HG02885 (cell line): Measurements from ENCODE around the gene TCF7L1.

Experiments
- ATAC-seq: cut with Tn5 transposase; IDR thresholded peaks from one replicate; pipeline ENCODE4 v1.9.1; 2021; ENCODE audit warnings: mild to moderate bottlenecking; ENCODE audit not compliant: unreplicated experiment, poor library complexity

The TCF7L1 gene

DNA sequence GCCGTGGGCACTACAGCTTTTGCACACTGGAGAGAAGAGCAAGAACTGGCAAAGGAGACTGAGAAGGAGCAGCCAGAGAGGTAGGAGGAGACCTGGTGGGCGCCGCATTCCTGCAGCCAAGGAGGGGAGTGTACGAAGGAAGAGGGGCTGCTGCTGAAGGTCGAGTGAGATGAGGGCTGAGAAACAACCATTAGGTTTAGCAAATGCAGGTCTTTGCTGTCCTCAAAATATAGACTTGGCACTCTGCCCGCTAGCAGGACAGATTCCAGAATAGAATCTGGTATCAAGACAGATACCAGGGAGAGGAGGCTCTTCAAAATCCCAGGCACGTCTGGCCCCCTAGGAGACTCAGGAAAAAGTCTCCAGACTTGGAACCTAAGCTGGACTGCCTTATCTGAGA lies 111.6 kb downstream of the TCF7L1 start:
- ATAC-seq: no peak

DNA sequence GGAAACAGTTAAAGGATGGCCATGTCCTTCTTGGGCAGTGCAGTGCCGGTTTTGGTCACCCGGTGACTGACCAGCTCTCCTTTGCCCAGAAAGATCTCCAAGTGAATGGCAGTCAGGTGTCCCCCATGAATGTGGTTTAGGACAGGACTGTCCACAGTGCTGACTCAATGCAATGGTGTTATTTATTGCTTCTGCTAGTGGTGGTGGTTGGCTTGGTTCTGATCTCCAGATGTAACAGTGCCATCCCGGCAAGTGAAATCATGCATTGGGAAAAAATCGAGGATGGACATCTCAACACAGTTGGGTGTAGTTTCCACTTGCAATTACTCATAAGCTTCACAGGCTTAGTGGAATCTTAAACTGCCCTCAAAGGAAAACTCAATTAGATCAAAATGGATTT lies 112.7 kb downstream of the TCF7L1 start:
- no peak for ATAC-seq

DNA sequence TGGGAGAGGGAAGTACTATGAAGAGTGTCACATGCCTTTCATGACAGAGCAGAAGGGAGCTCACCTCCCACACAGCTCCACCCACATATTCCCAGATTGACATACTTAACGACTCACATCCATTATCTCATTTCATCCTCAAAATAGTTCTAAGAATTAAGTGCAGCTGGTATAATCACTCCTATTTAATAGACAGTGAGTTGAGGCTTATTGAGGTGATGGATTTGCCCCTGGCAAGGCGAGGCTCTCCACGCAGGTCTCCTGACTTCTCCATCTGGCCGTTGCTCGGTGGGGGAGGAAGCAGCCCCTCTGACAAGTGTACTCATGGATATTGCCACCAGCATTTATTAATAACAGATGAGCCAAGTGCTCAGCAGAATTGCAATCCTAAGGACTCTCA lies 113.2 kb downstream of the TCF7L1 start:
- ATAC-seq: no peak

DNA sequence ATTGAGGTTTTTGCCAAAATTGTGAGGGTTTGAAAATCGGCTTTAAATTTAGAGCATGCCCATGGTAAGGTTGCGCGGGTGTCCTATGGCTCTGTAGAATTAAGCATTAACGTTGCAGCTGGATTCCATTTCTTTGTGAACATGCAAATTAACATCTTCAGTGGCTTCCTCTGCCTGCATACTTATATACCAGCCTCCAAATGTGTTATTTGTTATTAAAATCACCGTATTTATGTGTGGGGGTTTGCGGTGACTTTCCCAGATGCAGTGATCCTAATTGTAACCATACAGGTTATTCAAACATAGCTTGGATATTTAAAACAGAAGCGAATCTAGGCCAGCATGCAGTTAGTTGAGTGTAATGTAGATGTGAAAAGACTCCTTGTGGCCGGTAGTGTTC lies 114.4 kb downstream of the TCF7L1 start:
- no peak for ATAC-seq

DNA sequence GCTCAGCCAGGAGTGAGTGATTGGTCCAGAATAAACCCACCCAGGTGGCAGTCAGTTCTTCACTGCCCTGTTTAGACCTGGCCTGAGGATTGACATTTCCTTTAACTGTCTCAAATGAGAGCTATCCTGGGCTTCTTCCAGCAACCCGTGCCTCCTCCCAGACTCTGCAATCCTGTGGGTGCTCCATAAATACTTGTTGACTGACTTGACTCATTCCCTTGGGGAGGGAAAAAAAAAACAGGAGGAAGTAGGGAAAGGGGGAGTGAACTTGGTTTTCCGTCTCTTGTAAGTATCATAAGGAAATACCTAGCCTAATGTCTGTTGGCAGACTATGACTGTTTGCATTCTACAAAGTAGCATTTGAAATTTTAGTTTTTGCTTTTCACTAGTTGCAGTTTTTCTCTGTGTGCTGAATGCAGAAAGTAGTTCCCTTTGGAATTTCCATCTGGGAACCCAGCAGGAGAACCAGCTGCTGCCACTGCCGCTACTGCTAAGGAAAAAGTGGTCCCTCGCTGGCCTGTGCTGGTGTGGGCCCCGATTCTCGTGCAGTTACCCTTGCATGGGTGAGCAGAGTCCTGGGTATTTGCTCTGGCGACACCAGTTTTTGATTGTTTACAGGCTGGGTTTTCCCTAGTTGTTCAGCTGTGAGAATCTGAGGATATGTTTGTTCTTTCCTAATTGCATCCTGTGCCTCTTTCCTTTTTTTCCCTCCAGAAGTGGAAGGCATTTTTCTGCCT lies 115.7 kb downstream of the TCF7L1 start:
- ATAC-seq: no peak

DNA sequence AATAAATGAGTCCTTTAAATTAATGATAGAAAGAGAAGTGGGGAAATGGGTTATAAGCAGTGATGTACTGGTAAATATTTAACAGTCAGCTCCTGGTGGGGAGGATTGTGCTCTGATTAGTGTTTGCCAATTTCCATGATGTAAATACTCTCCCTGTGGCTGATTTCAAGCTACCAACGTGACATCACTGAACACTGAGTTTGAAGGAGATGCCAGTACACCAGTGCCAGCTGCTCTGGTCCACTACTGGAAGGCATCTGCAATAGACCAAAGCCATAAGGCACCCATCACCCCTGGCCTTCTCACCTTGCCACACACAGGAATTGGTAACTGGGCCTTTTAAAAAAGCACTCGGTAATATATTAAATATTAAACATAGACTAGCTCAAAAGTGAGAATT lies 116.9 kb downstream of the TCF7L1 start:
- no peak for ATAC-seq

DNA sequence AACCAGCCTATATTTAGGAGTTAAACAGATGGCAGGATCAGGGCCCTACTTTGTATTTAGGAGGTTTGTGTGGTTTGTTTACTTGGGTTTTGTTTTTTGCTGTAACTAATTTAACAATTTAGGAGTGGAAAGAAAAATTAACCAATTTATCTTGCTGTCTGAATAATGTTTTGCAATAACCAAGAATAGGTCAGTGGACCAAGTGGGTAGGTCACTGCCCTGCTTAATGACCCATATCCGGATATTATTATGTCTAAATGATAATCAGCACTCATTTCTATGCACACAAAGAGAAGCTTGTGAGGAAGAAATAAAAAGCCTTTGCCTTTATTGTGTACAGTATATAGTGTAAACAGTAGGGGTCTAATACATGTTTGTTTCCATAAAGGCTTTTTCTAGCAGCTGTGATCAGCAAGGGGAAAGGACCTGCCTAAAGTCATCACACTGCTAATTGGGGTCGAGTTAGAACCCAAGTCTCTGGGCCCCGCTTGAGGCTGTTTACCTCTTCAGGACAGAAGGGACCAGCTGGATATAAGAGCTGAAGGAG lies 118.0 kb downstream of the TCF7L1 start:
- no peak for ATAC-seq

DNA sequence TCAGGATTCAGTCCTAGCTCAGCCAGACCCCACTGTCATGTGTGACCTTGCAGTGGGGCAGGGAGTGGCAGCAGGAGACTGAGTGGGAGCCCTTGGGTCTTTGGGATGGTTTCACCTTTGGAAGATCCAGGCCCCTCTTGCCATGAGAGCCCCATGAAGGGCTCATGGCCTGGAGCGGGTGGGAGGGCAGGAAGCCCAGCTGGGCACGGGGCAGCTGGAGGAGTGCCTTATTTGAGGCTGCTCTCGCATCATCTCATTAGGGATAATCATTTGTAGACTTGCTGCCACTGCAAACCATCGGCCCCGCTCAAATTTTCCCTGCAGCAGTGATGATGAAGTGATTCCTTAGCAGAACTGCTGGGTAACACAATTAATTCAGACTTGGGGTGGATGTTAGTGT lies 120.7 kb downstream of the TCF7L1 start:
- no peak for ATAC-seq

DNA sequence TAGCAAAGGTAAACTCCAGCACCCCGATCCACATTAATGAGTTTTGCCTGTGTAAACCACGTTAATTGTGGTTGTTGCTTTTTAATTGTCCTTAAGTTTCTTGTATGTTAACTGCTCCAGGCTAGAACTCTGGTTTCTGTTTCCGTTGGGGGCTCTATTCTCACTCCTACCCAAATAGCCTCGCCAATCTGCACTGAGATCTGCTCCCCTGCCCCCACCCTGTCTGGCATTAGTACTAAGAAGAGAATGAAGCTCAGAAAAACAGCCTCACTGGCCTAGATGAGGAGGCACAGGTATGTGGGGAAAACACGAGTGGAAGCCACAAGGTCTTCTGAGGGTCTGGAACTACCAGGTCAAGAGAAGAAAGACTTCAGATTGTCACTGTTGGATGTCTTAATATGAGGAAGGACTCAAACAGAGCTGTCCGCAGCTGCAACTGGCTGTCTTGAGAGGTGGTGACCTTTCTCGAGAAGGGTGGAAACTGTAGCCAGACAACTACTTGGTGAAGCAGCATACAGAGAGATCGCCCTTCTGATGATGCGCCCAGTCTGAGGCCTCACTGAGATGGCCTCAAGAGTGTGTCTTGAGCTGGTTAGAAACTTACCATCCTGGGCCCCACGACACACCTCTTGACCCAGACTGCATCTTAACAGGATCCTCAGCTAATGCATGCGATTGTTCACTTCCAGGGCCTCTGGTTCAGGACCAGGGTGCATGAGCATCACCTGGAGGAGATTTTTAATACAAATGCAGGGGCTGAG lies 121.5 kb downstream of the TCF7L1 start:
- no peak for ATAC-seq

DNA sequence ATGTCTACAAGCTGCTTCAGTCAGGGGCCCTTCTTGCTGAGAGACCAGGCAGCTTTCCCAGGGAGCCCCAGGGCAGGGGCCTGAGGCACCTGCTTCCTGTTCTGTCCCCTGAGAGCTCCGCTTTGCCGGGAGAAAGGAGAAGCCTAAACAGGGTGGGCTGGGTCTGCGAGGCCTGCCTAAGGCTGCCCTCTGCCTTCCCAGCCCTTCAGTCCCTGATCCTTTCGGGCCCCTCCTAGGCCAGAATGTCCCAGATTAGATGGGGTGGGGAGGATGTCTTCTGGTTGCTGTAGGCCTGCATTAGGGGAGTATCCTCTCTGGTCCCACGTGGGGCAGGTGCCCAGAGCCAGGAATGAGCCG lies 122.2 kb downstream of the TCF7L1 start:
- no peak for ATAC-seq

DNA sequence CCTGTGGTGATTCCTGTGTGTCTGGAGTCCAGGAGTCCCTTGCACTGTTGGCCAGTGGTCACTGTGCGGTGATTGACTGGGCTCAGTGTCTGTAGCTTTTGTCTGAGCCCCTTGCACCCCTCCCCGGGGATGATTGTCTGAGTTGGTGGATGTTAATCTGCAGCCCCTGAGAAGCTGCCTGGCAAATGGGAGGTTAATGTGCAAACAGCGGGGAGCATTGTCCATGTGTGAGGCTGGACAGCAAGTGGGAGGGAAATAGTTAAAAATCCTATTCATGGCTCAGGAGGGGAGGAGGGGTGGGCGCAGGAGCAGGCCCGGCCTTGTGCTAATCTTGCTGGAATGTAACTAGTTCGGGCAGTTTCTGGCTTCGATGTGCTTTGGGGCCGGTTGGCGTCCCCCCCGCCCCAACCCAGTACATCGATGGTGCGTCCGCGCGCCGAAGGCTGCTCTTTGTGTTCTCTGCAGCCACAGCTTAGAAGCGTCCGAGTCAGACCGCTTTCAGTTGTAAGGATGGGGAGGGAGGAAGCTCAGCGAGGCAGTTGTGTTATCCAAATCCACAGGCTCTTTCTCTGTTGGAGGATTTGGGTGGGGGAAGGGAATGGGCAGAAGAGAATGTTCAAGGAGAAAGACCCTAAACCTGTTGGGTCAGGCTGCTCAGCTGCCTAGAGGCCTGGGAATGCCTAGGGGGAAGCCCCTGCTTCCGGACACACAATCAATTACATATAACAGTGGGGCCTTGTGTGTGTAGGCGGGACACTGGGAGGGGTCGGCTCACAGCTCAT lies 122.8 kb downstream of the TCF7L1 start:
- no peak for ATAC-seq

DNA sequence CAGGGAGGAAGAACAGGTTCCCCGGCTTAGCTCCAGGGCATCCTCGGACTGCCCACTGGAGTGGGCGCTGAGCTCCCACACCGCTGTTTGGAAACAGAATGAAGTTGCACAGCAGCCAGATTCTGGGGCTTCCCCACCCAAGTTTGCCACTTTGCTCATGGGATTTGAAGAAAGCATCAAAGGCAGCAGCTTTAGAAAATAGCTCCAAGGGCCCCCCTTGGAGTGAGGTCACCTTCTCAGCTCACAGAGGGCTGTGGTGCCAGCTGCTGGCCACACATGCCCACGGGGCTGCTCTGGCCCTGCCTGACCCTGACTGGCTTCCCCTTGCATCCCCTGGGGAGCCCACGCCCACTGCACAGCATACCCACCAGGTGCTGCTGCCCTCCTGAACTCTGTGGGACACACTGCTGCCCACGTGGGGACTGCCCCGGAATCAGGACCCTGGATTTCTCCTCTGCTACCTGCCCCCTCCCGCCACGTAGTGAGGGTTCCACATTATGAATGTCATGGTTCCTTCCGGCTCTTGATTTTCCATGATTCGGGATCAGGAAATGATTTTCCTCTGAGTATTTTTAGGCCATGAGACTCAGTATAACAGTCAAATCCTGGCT lies 124.3 kb downstream of the TCF7L1 start:
- no peak for ATAC-seq

DNA sequence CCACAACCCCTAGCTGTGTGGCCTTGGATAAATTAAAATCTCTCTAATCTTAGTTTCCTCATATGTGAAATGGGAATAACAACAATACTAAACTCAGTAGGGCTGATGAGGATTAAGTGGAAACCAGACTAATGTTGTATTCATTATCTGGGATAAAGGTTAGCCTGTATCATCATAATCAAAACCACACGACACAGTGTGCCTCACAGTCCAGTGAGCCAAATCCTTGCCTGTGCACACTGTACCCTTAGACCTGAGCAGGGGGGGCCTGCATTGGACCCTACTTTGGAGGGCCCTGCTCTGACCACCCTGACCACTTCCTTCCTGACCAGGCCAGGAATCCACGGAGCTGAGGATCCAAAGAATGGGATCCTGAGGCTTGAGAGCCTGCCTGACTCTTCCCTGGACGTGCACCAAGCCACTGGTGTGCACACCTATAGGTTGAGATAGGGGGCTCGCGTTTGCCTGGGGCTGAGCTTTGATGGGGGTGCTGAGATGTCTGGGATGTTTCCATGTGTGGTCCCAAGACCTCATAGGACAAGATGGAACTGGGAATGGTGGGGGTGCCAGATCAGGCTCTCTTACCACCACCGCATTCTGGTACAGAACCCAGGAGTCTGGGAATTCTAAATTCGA lies 124.9 kb downstream of the TCF7L1 start:
- ATAC-seq: no peak

DNA sequence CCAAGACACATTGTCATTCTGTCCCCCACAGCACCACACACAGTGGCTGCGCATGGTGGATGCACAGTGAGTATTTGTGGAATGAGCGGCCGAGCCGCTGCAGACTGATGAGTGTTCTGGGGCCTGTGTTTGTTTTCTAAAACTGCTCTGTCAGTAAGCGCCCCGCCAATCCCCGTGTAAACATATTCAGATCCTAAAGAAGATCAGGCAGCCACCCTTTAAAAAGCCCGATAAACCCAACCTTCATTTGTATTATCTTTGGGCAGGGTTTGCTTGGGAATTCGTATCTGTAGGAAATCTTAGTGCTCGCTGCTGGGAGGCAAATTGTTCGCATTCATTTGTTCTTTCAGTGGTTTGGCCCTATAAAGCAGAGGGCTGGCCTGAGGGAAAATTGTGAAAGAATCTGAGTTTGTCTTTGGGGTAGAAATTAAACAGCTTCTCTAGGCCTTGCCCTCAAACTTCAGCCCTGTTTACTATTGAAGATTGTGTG lies 126.0 kb downstream of the TCF7L1 start:
- ATAC-seq: no peak

DNA sequence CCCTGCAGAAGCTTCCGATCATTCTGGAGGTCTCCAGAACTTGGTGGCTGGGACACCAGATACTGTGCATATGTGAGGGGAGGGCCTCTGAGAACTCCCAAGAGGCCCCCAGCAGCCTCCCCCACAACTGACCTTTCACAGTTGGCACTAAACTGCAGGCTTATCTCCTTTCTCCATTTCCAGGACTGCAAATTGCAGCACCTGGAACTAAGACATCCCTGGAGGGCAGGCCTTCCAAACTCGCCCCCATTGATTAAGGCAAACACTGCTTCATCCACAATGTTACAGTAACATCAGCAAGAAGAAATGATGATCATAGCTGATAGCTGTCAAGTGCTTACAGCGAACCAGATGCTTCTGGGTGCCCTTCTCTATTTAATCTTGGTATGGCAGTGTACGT lies 126.7 kb downstream of the TCF7L1 start:
- ATAC-seq: no peak

DNA sequence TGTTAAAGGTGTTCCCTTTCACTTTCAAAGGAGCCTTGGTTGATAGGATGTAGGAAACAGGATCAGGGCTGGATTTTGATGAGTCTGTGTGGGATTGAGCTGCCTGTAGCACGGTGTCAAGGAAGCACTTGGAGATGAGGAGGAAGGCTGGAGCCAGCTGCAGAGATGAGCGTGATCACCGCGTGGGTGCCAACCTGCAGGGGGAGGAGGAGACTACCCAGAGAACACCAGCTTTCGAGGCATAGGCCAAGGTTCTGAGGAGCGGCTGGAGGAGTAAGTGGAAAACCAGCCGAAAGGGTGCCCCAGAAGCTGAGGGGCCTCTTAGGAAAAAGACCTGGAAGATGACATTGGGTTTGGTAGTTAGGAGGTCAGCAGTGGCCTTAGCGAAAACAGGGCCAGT lies 130.4 kb downstream of the TCF7L1 start:
- ATAC-seq: no peak

DNA sequence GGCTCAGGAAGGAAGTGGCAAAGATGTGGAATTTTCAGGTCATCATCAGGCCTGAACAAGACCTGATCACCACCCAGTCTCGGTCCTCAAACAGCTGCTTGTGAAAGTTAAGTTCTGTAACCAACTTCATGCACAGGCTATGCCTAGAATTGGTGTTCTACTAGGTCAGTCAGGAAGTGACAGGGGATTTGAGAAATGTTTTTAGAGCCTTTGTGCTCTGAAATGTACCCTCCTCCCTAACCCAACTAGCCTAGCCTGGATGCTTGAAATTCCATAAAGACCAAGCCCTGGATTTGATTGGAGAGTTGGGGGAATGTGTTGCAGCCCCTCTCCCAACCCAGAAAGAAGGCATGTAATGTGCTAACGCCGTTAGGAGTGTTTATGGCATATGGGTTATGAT lies 131.3 kb downstream of the TCF7L1 start:
- no peak for ATAC-seq

DNA sequence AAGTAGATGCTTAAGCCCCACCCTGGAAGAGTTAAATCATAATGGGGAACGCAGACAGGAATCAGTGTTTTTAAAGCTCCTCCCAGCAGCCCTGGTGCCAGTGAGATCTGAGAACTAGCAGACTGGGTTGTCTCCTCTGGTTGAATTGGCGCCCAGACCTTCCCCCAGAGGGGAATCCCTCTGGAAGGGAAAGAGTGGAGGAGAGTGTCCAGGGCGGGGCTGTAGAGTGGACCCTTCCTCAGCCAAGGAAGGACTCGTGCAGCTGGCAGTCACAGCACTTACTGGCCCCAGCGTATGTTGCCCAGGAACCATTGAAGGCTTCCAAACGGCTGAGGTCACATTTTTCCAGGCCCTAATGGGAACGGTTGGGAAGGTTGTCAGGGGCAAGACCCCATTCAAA lies 132.1 kb downstream of the TCF7L1 start:
- no peak for ATAC-seq

DNA sequence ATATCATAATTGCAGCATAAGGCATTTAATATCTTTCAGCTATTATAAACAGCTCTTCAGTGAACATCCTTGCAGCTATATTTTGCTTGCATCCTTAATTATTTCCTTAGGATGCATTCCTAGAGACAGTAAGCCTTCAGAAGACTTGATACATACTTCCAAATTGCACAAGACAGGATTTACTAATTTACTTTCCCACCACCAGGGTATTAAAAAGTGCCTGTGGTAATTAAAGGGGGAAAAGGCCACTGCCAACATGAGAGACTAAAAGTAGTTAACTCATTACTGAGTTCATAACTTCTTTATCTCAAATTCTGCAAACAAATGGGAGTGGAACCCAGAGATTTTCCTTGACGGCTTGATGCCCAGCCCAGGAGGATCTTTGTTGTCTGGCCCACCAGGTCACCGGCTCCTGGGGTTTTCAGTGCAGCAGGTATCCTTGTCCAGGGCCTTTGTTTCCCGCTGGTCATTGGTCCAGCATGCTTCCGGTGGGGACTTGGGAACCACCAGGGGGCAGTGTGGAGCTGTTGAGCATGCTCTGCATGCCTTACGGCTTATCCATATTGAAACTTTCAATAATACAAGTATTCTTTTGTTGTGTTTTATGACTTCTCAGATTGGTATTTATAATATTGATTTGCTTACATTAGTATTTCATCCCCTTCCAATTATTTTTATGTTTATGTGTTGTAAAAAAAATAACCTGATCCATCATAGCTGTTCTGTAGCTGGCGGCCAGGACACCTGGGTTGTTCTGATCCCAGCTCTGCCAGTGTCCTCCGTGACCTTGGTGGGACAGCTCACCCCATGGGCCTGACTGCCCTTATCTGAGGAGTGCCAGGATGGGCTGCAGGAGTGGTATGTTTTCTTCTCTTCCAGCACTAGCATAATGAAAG lies 133.2 kb downstream of the TCF7L1 start:
- ATAC-seq: peak; percentile 86
